ENCODE results near the gene MED7. TPM values are rescaled to one million over a fixed set of nuclear protein-coding genes. Genes with fewer than 3 reads are reported as not detected.

The MED7 gene
- total RNA-seq, 1 donor from 2014 or later = 9.5 TPM

DNA sequence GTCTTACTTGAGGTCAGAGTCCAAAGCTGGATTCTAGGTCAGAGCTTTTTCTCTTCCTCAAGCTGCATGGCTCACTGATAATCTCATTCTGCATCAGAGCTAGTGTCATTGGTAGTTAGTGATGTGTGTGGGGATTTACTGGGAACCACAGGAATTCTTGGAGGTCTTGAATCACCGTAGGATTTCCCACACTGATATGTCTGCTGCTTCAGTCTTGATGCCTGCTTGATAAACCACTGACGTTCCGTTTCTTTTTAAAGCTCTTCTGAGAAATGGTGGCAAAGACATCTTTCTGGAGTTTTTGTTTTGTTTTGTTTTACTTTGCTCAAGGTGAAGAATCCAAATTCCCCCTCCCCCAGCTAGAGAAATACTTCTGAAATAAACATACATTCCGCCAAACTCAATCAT, 24.6 kb upstream of the MED7 start:
- H3K27ac Mint-ChIP-seq (ENCODE audit: unreplicated experiment) = no peak overlapping the region
- TF ChIP-seq, protein P1, sequence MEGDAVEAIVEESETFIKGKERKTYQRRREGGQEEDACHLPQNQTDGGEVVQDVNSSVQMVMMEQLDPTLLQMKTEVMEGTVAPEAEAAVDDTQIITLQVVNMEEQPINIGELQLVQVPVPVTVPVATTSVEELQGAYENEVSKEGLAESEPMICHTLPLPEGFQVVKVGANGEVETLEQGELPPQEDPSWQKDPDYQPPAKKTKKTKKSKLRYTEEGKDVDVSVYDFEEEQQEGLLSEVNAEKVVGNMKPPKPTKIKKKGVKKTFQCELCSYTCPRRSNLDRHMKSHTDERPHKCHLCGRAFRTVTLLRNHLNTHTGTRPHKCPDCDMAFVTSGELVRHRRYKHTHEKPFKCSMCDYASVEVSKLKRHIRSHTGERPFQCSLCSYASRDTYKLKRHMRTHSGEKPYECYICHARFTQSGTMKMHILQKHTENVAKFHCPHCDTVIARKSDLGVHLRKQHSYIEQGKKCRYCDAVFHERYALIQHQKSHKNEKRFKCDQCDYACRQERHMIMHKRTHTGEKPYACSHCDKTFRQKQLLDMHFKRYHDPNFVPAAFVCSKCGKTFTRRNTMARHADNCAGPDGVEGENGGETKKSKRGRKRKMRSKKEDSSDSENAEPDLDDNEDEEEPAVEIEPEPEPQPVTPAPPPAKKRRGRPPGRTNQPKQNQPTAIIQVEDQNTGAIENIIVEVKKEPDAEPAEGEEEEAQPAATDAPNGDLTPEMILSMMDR (IDR thresholded peaks at IDR 0.05; ENCODE audit: unreplicated experiment) = no peak
- no peaks in the 10 kb centered on the region for H3K36me3 Mint-ChIP-seq (ENCODE audit: low read depth, unreplicated experiment)
- DNase-seq (ENCODE audit: low spot score) = no peak
- H3K4me1 Mint-ChIP-seq (ENCODE audit: unreplicated experiment) = no peaks in the 10 kb centered on the region
- H3K4me3 Mint-ChIP-seq (ENCODE audit: unreplicated experiment) = no peak overlapping the region
- no peaks in the 10 kb centered on the region for H3K9me3 Mint-ChIP-seq (ENCODE audit: unreplicated experiment)
- H3K27me3 Mint-ChIP-seq (ENCODE audit: unreplicated experiment) = peaks cover 2% of the 10 kb centered on the region

DNA sequence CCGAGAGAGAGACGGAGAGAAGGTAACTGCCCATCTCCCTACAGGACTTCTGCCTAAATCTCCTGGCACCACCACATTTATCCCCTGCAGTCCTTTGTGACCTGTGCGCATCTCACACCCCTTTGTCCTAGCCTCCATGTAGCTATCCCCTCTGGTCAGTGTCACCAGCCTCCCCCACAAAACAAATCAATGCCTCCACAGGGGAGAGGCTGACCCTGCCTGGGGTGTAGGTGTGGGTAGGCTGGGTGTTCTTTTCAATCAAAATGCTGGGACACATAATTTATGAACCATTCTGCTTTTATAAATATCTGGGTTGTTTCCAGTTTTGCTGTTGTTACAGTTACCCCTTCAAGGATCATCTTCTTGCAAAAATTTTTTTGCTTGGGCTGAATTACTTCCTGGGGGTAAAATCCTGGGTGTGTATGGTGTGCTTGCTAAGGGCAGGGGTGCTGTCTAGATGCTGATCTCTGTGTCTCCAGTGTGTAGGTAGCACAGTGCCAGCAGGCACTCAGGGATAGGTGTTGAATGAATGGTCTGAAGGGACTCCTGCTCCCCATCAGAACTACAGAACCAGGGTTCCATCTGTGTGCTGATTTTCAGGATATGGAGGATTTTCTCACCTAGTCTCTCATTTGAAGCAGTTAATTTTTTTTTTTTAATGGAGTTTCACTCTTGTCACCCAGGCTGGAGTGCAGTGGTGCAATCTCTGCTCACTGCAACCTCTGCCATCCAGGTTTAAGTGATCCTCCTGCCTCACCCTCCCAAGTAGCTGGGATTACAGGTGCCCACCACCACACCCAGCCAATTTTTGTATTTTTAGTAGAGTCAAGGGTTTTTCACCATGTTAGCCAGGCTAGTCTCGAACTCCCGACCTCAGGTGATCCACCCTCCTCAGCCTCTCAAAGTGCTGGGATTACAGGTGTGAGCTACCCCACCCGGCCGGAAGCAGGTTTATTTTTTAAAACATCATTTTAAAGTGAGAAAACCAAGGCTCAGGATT, 23.8 kb upstream of the MED7 start, which contains the start of gene GARIN3:
Gene GARIN3, minus strand, starts transcription at position 51 of the 1,000 bp plus-strand sequence. CDS start 96 bp downstream, outside the sequence.
- Mint-ChIP-seq H3K27ac (ENCODE audit: unreplicated experiment) (no peak within 1 kb of the TSS), H3K9me3 (ENCODE audit: unreplicated experiment) (no peaks in the 10 kb centered on the region), H3K36me3 (ENCODE audit: low read depth, unreplicated experiment) (no peaks in the 10 kb centered on the region)

DNA sequence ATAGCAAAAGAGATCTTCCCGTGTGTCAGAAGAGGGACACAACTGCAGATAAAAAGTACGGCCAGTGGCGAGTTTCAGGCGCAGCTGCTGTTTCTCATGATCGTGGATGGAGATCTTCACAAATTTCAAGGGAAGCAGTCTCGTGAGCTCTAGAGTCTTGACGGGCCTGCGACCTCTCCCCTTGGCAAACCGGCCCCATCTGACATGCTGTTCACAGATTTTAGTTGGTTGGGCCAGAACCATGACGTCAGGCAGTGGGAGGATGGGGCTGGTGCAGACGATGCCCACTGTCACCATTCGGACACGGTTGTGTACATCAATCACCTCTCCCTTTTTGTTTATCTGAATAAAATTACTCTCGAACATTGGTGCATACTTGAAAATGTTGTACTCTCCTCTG, 23.0 kb upstream of the MED7 start:
- TF ChIP-seq, protein P1 (IDR thresholded peaks at IDR 0.05; ENCODE audit: unreplicated experiment) = no peak

More for the DNA sequence above, 23.8 kb upstream of the MED7 start, which contains the start of gene GARIN3:
- Mint-ChIP-seq H3K27me3 (ENCODE audit: unreplicated experiment) (peaks cover 2% of the 10 kb centered on the region), H3K4me3 (ENCODE audit: unreplicated experiment) (no peak within 1 kb of the TSS), H3K4me1 (ENCODE audit: unreplicated experiment) (no peaks in the 10 kb centered on the region)
- TF ChIP-seq, protein P1 (IDR thresholded peaks at IDR 0.05; ENCODE audit: unreplicated experiment) = no peak
- DNase-seq (ENCODE audit: low spot score) = no peak

DNA sequence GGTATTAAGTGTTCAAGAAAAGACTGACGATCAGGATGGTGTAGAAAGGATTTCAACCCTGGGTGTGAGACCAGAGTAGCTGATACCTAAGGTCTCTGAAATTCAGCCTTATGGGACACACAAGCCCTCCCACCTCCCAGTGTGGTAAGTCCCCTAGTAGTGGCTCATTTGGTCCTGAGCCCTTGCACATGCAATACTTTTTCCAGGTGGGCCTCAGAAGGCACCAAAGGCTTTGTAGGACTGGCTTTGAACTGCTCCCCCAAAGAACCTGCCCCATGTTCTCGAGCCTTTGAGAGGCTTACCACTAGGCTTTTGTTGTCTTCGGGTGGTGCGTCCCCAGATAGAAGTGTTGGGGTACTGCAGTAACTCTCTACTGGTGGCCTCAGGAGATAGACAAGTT, 22.6 kb upstream of the MED7 start:
- H3K36me3 Mint-ChIP-seq (ENCODE audit: low read depth, unreplicated experiment) = no peaks in the 10 kb centered on the region
- no peaks in the 10 kb centered on the region for H3K4me1 Mint-ChIP-seq (ENCODE audit: unreplicated experiment)
- no peak overlapping the region for H3K27ac Mint-ChIP-seq (ENCODE audit: unreplicated experiment)
- H3K4me3 Mint-ChIP-seq (ENCODE audit: unreplicated experiment) = no peak overlapping the region
- TF ChIP-seq, protein P1 (IDR thresholded peaks at IDR 0.05; ENCODE audit: unreplicated experiment) = no peak
- no peaks in the 10 kb centered on the region for H3K9me3 Mint-ChIP-seq (ENCODE audit: unreplicated experiment)
- peaks cover 2% of the 10 kb centered on the region for H3K27me3 Mint-ChIP-seq (ENCODE audit: unreplicated experiment)
- DNase-seq (ENCODE audit: low spot score) = no peak

More for the DNA sequence above, 23.0 kb upstream of the MED7 start:
- no peak for DNase-seq (ENCODE audit: low spot score)
- no peaks in the 10 kb centered on the region for H3K4me1 Mint-ChIP-seq (ENCODE audit: unreplicated experiment)
- no peak overlapping the region for H3K4me3 Mint-ChIP-seq (ENCODE audit: unreplicated experiment)
- no peak overlapping the region for H3K27ac Mint-ChIP-seq (ENCODE audit: unreplicated experiment)
- H3K9me3 Mint-ChIP-seq (ENCODE audit: unreplicated experiment) = no peaks in the 10 kb centered on the region
- H3K36me3 Mint-ChIP-seq (ENCODE audit: low read depth, unreplicated experiment) = no peaks in the 10 kb centered on the region
- H3K27me3 Mint-ChIP-seq (ENCODE audit: unreplicated experiment) = peaks cover 2% of the 10 kb centered on the region

DNA sequence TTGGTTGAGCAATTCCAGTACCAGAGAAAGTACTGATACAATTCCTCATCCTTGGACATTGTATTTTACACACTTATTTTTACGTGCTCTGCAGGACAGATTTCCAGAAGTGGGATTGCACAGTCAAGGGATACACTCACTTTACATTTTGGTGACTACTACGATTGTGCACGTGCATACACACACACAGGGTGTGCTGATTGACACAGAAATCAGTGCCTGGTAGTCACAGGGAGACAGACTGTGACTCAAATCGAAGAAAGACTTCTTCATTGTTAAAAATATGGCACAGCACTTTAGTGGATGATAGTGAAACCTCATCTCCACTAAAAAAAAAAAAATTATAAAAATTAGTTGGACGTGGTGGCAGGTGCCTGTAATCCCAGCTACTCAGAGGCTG, 21.9 kb upstream of the MED7 start:
- Mint-ChIP-seq H3K9me3 (ENCODE audit: unreplicated experiment) (no peaks in the 10 kb centered on the region), H3K36me3 (ENCODE audit: low read depth, unreplicated experiment) (no peaks in the 10 kb centered on the region), H3K27me3 (ENCODE audit: unreplicated experiment) (peaks cover 2% of the 10 kb centered on the region), H3K4me3 (ENCODE audit: unreplicated experiment) (no peak overlapping the region), H3K4me1 (ENCODE audit: unreplicated experiment) (no peaks in the 10 kb centered on the region), H3K27ac (ENCODE audit: unreplicated experiment) (no peak overlapping the region)
- TF ChIP-seq, protein P1 (IDR thresholded peaks at IDR 0.05; ENCODE audit: unreplicated experiment) = no peak
- DNase-seq (ENCODE audit: low spot score) = no peak

Measured in endothelial cell (in vitro differentiated cells).